Muscle layer of duodenum (tissue), 2 donors: Measurements from ENCODE around the gene GPC3.
A peak's percentile ranks its signal among the peaks of the same experiment; 100 is the strongest.
"Not testable (repeated sequence)": the region's sequence is repeated elsewhere in the genome, so short reads cannot be mapped to it uniquely, and the experiment has no call there.

Experiments used
- H3K27ac ChIP-seq: one replicate; pipeline ENCODE4 v1.7.0; 2013; ENCODE audit warnings: mild to moderate bottlenecking, low read length
- H3K27me3 ChIP-seq: one replicate; pipeline ENCODE4 v1.7.0; 2013; ENCODE audit warnings: low read depth, mild to moderate bottlenecking, control low read depth, low read length
- H3K36me3 ChIP-seq, 2 donors: one replicate each; pipeline ENCODE4 v1.7.0; 2013; ENCODE audit warnings: low read length in 2 of 2, control low read depth in 1 of 2, mild to moderate bottlenecking in 1 of 2; ENCODE audit not compliant: insufficient read depth in 2 of 2, control insufficient read depth in 1 of 2
- H3K4me1 ChIP-seq, 2 donors: one replicate each; pipeline ENCODE4 v1.7.0; 2013; ENCODE audit warnings: low read length in 2 of 2, mild to moderate bottlenecking in 2 of 2, control low read depth in 1 of 2, moderate library complexity in 1 of 2; ENCODE audit not compliant: insufficient read depth in 2 of 2, control insufficient read depth in 1 of 2
- H3K4me3 ChIP-seq, 2 donors: one replicate each; pipeline ENCODE4 v1.7.0; 2013; ENCODE audit warnings: low read length in 2 of 2, low read depth in 1 of 2, mild to moderate bottlenecking in 1 of 2
- H3K9me3 ChIP-seq, 2 donors: one replicate each; pipeline ENCODE4 v1.7.0; 2013; ENCODE audit warnings: low read length in 2 of 2, control low read depth in 1 of 2, mild to moderate bottlenecking in 1 of 2; ENCODE audit not compliant: control insufficient read depth in 1 of 2
- donor health status: healthy.

GPC3 gene

DNA sequence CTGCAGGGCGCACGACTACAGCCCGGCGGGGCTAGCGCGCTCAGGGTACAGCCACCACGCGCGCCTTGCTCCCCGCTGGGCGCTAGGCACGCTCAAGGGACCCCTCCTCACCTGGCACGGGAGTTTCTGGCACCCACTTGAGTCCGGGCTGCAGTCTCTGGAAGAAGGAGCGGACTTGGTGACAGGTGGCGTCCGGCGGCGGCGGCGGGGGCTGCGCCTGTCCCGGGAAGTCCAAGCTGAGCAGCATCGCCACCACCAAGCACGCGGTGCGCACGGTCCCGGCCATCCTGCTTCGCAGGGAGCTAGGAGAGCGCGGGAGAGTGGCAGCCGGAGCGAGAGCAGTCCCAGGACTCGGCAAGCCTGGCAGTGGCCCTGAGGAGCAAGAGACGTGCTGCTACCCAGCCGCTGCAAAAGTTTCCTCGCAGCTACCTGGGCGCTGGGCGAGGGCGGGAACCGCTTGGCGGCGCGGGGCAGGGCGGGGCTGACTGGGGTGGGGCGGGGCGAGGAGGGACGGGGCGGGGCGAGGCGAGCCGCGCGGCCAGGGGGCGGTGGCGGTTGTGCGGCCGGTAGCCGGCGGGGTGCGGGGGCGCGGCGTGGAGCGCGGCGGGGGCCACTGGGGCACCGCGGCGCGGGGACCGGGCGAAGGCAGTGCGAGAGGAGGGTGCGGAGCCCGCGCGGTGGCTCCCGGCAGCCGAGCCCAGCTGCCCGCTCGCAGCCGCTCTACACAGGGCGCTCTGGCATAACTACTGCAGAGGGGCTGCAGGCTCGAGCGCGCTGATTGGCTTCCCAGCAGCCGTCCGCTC, at the start of gene GPC3:
TSS of gene GPC3 (minus strand) at position 431 of the 803 bp plus-strand sequence.
- no peaks in the 10 kb centered on the region for H3K27me3 ChIP-seq
- no peaks in the 10 kb centered on the region for H3K9me3 ChIP-seq
- H3K27ac ChIP-seq, result no peak within 1 kb of the TSS
- H3K36me3 ChIP-seq, result no peaks in the 10 kb centered on the region
- no peaks in the 10 kb centered on the region for H3K4me1 ChIP-seq
- H3K4me3 ChIP-seq, result peak within 1 kb of the TSS; percentile 21 to 51

DNA sequence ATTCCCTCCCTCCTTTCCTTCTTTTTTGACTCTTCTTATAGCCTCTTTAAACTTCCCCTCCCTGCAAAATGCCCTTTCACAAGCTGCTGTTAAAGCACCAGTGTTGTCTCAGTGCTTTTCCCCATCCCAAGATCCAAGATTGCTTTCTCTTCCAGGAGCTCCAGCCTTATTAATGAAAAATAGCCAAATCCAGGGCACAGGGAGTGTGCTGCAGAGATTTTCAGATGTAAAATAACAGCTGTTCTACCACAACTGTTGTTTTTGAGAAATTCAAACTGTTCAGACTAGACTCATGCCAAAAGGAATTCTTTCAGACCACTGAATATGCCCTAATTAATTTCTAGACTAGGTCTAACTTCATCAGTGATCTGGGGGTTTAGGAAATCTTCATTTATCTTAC, 47.0 kb upstream of the GPC3 start:
- Histone ChIP-seq H3K4me1 (no peaks in the 10 kb centered on the region), H3K9me3 (no peaks in the 10 kb centered on the region), H3K27ac (no peak overlapping the region), H3K27me3 (no peaks in the 10 kb centered on the region), H3K36me3 (no peaks in the 10 kb centered on the region), H3K4me3 (no peak overlapping the region)

DNA sequence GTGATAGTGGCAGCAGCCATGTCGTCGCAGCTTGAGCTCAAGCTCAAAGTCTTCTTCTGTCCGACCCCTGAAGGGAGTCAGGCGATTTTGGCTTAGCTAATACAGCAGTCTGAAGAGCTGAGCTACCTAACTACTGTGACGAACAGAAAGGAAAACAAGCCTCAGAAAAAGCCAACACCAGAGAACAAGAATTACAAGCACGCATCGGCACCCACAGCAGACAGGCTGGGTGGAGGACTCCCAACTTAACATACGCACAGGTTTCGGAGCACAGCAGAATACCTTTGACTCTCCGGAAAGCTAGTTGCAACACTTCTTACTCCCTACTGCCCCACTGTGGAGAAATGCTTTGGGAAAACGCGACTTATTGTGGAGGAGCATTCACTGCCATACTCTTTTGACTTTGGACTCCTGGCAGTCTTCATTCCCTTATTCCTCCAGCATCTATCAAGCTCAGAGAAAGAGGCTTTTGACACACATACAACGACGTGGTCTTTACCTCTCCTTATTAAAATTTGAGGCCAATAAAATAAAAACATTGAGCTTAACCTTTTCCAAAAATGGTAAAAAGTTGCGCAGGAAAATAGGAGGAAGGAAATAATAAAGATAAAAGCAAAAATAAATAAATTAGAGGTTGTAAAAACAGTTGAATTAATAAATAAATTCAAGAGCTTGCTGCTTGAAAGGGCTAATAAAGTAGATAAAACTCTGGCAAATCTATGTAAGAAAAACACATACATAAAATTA, 41.3 kb upstream of the GPC3 start:
- Histone ChIP-seq H3K27ac (no peak overlapping the region), H3K4me1 (no peaks in the 10 kb centered on the region), H3K9me3 (no peaks in the 10 kb centered on the region), H3K4me3 (peak overlapping the region; percentile 42 to 50), H3K36me3 (no peaks in the 10 kb centered on the region), H3K27me3 (no peaks in the 10 kb centered on the region)

DNA sequence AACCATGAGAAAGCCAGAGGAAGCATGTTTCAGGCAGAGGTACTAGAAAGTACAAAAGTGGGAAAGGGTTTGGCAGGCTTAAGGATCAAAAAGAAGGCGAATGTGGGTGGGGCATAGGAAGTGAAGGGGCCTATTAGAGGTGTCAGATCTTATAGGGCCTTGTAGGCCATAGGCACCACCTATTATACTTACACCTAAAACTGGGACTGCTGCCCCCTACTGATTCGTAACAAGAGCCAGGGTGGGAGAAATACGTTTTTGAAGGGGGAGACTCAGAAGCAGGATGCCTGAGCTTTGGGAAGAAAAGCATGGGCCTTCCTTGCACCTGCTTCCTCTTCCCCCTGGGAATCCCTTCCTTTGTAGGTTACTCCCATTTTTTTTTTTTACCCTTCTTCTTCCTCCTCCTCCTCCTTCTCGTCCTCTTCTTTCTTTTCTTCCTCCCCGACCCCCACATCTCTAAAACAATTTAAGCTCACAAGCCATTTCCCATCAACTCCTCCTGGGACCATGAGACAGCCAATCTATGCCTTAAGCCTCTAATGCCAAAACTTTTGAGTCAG, 40.7 kb upstream of the GPC3 start:
- Histone ChIP-seq H3K36me3 (no peaks in the 10 kb centered on the region), H3K27ac (no peak overlapping the region), H3K27me3 (no peaks in the 10 kb centered on the region), H3K4me3 (peak overlapping the region; percentile 42 to 50), H3K9me3 (no peaks in the 10 kb centered on the region), H3K4me1 (no peaks in the 10 kb centered on the region)

DNA sequence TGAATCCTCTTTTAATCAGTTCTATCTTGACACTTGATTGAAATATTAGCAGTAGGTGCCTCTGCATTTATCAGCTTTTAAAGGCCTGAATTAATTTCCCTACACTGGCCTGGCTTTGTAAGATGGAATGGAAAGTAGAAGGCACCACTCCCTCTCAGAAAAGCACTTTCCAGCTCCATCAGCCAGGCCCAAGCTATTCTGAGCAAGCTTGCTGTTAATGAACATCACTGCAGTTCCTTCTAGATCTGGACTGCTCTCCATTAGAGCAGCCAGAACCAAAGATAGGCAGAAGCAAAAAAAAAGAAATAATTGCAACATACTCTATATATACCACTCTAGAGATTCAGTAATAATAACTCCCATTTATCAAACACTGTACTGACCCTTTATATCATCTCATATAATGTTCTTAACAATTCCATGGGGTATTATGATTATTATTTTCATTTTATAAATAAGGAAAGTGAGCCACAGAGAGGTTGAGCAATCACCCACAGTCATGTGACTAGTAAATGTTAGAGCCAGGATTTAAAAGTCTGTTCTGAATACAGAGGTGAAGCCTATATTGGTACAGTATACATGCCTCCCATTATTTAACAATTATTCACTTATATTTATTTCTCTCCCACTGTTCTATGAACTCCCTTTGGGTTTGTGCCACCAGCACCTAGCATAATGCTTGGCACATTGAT, 39.4 kb upstream of the GPC3 start:
- Histone ChIP-seq H3K27me3 (no peaks in the 10 kb centered on the region), H3K27ac (no peak overlapping the region), H3K4me3 (no peak overlapping the region), H3K36me3 (no peaks in the 10 kb centered on the region), H3K4me1 (no peaks in the 10 kb centered on the region), H3K9me3 (no peaks in the 10 kb centered on the region)

DNA sequence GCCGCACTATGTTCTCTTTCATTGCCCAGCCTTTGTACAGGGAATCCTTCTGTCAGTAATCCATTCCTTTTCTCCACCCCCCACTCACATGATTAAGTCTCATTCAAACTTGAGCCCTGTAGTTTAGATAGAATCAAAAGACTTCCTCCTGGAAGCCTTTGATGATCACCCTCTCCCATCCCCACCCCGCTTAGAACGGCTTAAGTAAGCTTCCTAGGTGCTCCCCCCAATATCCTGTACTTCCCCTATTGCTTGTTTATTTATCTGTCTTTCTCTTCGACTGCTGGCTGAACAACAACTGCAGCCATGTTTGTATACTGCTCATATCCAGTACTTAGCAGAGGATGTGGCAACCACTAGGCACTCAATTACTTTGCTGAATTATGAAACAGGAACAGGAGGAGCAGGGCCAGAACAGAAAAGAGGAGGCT, 38.5 kb upstream of the GPC3 start:
- H3K4me3 ChIP-seq, result no peak overlapping the region
- H3K4me1 ChIP-seq, result no peaks in the 10 kb centered on the region
- no peaks in the 10 kb centered on the region for H3K9me3 ChIP-seq
- no peak overlapping the region for H3K27ac ChIP-seq
- H3K36me3 ChIP-seq, result no peaks in the 10 kb centered on the region
- H3K27me3 ChIP-seq, result no peaks in the 10 kb centered on the region

DNA sequence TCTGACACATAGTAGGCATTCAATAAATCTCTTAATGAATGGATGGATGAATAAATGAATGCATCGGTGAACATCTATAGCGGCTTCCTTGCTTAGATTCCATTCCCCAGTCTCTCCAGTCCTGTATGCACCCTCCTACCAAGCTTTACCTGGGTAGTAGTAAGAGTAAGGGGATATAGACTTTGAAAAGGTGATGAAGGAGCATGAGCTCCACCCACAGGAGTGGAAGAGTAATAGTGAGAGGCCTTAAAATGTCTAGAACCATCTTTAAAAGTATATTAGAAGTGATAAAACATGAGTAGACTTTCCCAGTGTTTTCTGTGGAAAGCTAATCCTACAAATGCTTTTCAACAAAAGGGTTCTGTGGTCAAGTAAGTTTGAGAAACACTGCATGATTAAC, 35.5 kb upstream of the GPC3 start:
- no peaks in the 10 kb centered on the region for H3K36me3 ChIP-seq
- no peaks in the 10 kb centered on the region for H3K9me3 ChIP-seq
- no peaks in the 10 kb centered on the region for H3K27me3 ChIP-seq
- no peak overlapping the region for H3K27ac ChIP-seq
- no peaks in the 10 kb centered on the region for H3K4me1 ChIP-seq
- no peak overlapping the region for H3K4me3 ChIP-seq

DNA sequence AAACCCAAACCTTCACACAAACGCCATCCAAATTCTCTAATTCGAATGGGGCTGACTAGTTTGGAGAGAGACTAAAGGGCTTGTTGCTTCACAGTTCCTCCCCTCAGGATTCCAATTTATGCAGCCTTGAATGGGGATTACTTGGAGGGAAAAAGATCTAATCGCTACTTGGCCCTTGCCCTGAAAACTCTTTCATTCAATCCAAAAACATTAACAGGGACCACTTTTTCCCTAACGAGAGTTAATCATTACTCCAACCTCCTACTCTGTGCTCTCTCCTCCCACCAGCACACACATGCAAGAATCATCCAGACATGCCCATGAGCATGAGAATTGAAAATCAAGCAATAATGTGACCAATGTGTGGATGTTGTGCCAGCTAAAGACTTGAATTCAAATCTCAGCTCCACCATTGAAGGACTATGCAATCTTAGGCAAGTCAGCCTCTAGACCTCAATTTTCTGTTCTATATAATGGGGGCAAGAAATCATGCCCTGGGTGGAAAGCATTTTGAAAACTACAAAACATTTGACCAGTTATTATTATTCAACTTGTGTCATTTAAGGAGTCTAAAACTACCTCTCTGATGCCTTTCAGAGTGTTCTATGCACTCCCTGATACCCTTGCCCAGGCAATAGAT, 34.3 kb upstream of the GPC3 start:
- Histone ChIP-seq H3K27me3 (no peaks in the 10 kb centered on the region), H3K36me3 (no peaks in the 10 kb centered on the region), H3K9me3 (no peaks in the 10 kb centered on the region), H3K27ac (no peak overlapping the region), H3K4me1 (no peaks in the 10 kb centered on the region), H3K4me3 (no peak overlapping the region)

DNA sequence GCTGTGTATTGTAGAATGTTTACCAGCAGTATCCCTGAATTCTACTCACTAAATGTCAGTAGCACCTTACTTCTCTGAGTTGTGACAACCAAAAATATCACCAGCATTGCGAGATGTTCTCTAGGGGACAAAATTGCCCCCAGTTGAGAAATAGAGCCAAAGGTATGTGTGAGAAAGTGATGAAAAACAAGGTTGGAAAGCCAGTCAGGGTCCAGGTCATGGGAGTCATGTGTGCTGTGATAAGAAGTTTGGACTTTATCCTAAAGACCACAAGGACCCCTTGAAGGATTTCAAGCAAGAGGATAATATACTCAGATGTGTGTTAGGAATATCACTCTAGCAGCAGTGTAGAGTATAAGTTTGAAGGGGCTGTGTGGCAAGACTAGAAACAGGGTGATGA, 30.9 kb upstream of the GPC3 start:
- H3K9me3 ChIP-seq, H3K36me3 ChIP-seq, H3K4me3 ChIP-seq, H3K27me3 ChIP-seq, H3K27ac ChIP-seq, H3K4me1 ChIP-seq: not testable (repeated sequence)

DNA sequence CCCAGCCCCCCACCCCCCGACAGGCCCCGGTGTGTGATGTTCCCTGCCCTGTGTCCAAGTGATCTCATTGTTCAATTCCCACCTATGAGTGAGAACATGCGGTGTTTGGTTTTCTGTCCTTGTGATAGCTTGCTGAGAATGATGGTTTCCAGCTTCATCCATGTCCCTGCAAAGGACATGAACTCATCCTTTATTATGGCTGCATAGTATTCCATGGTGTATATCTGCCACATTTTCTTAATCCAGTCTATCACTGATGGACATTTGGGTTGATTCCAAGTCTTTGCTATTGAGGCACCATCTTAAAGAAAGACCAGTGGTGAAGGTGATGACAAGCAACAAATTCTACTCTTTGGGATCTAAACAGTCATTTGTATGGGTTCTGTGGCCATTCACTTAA, 30.1 kb upstream of the GPC3 start:
- not testable (repeated sequence) for H3K4me3 ChIP-seq, H3K36me3 ChIP-seq, H3K9me3 ChIP-seq, H3K4me1 ChIP-seq, H3K27me3 ChIP-seq, H3K27ac ChIP-seq

DNA sequence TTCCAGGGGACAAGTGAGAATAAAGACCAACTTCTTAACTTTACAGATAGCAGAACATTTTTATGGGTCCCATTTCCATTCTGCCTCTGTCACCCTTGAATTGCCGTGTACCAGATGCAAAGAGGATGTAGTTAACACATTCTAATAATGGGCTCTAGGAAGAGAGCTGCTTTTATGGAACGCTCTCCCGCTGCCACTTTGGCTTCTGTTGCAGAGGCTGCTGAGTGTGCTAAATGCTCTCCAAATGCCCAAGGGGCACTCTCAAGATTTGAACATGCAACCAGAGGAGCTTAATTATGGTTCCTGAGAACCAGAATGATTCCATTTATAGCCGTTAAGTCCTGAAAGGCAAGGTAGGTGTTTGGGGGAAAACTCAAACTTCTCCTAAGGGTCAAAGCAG, 28.1 kb upstream of the GPC3 start:
- H3K4me3 ChIP-seq, result no peak overlapping the region
- H3K27ac ChIP-seq, result no peak overlapping the region
- H3K27me3 ChIP-seq, result no peaks in the 10 kb centered on the region
- H3K36me3 ChIP-seq, result no peaks in the 10 kb centered on the region
- H3K4me1 ChIP-seq, result no peaks in the 10 kb centered on the region
- no peaks in the 10 kb centered on the region for H3K9me3 ChIP-seq
